PC-9 (cell line): Measurements from ENCODE around the gene ST7. TPM values are rescaled to one million over a fixed set of nuclear protein-coding genes. Genes with fewer than 3 reads are reported as not detected.

Experiments used
- BruUV-seq: library from RNA; stranded (reverse); fragments of 400-500 nt; replicated peaks from 2 replicates; lab custom pipeline; 2021; lab: Mats Ljungman, UMichigan
- CTCF ChIA-PET: fragments of 300-600 bp; sonication (Branson Sonifier 250); formaldehyde crosslinking; loops from one replicate; lab custom pipeline; 2022; ENCODE audit warnings: antibody characterized with exemption; lab: Charles Lee
- POLR2A ChIA-PET: fragments of 300-600 bp; sonication (Branson Sonifier 250); formaldehyde crosslinking; loops from one replicate; lab custom pipeline; 2022; ENCODE audit warnings: antibody characterized with exemption; ENCODE audit not compliant: unreplicated experiment; lab: Charles Lee
- DNase-seq, 2 experiments: peaks; one replicate each; pipeline versions ENCODE4 v3.0.0 to v3.0.0-alpha.2; 2015 to 2022; ENCODE audit warnings: mixed read lengths in 1 of 2
- H2AFZ ChIP-seq: fragments of 200-600 bp; sonication (generic); 2 replicates; pipeline ENCODE4 v1.8.1; 2017; ENCODE audit warnings: antibody characterized with exemption
- H3F3A ChIP-seq: fragments of 200-600 bp; sonication (generic); 2 replicates; pipeline ENCODE4 v1.8.1; 2017; ENCODE audit warnings: antibody characterized with exemption, mild to moderate bottlenecking, low read depth; ENCODE audit not compliant: insufficient read depth
- H3K27ac ChIP-seq: fragments of 200-600 bp; sonication (generic); 2 replicates; pipeline ENCODE4 v1.6.1; 2016; ENCODE audit warnings: mixed run types
- H3K27me3 ChIP-seq: fragments of 200-600 bp; sonication (generic); 2 replicates; pipeline ENCODE4 v1.6.1; 2016; ENCODE audit warnings: low read depth, mixed run types; ENCODE audit not compliant: insufficient read depth
- H3K36me3 ChIP-seq: fragments of 200-600 bp; sonication (generic); 2 replicates; pipeline ENCODE4 v1.6.1; 2016; ENCODE audit warnings: low read depth, mixed run types
- H3K4me1 ChIP-seq: fragments of 200-600 bp; sonication (generic); replicated peaks from 2 replicates; pipeline ENCODE4 v1.6.1; 2016; ENCODE audit warnings: mixed run types; ENCODE audit not compliant: insufficient read depth
- H3K4me2 ChIP-seq: fragments of 200-600 bp; sonication (generic); 2 replicates; pipeline ENCODE4 v1.6.1; 2017; ENCODE audit warnings: mixed run types
- H3K4me3 ChIP-seq: fragments of 200-600 bp; sonication (generic); 2 replicates; pipeline ENCODE4 v1.6.1; 2016; ENCODE audit warnings: mixed run types
- H3K79me2 ChIP-seq: fragments of 200-600 bp; sonication (generic); 2 replicates; pipeline ENCODE4 v1.6.1; 2017; ENCODE audit warnings: low read depth, mixed run types
- H3K9me2 ChIP-seq: fragments of 200-600 bp; sonication (generic); 2 replicates; pipeline ENCODE4 v1.8.1; 2017; ENCODE audit warnings: mild to moderate bottlenecking; ENCODE audit not compliant: insufficient read depth
- H3K9me3 ChIP-seq: fragments of 200-600 bp; sonication (generic); 2 replicates; pipeline ENCODE4 v1.8.1; 2016; ENCODE audit warnings: low read depth; ENCODE audit not compliant: insufficient read depth
- H4K20me1 ChIP-seq: fragments of 200-600 bp; sonication (generic); 2 replicates; pipeline ENCODE4 v1.8.1; 2017; ENCODE audit not compliant: insufficient read depth
- EZH2 ChIP-seq: fragments of 200-600 bp; sonication (generic); IDR thresholded peaks from 2 replicates; pipeline ENCODE4 v1.8.0; 2017; ENCODE audit warnings: antibody characterized with exemption, low read depth
- intact Hi-C: fragments of 100-400 bp; cut with micrococcal nuclease; formaldehyde crosslinking; loops from one replicate; pipeline ENCODE4 v1.10.0; 2022; ENCODE audit not compliant: unreplicated experiment
- total RNA-seq: library from RNA; stranded (reverse); gene quantifications from 2 replicates; pipeline ENCODE4 v1.2.3, GENCODE V29; 2021
- TF ChIP-seq, protein P1 (sequence below): fragments of 200-600 bp; sonication (generic); conservative IDR thresholded peaks from 2 replicates; pipeline ENCODE4 v1.6.1; 2017; ENCODE audit warnings: mixed run types, antibody characterized with exemption, mild to moderate bottlenecking, moderate library complexity

ST7 gene
- total RNA-seq, 1 experiment from 2014 or later, result 25.8 TPM

DNA sequence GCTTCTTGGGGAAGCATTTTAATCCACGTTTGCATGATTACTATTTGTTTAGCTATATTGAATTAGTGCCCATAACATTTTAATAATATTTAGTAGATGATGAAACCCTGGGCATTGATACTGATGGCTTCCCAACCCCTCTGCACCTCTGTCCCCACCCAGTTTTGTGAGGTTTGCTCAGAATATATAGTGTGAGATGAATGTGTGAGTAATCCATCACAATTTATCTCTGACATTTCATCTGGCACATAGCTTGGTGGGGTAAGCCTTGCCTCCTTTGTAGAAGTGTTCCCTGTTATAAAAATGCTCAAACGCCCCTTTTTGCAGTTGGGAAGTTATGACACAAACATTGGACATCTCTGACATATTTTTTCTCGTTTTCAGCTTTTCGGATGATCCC lies 265.4 kb downstream of the ST7 start:
- Histone ChIP-seq H3K27me3 (no peaks in the 10 kb centered on the region), H3K4me3 (no peak overlapping the region), H3F3A (no peaks in the 10 kb centered on the region), H3K4me2 (no peak overlapping the region), H3K27ac (no peak overlapping the region), H3K36me3 (no peaks in the 10 kb centered on the region), H2AFZ (no peak overlapping the region), H3K9me2 (no peaks in the 10 kb centered on the region), H3K79me2 (no peaks in the 10 kb centered on the region), H4K20me1 (no peaks in the 10 kb centered on the region), H3K9me3 (no peaks in the 10 kb centered on the region), H3K4me1 (no peaks in the 10 kb centered on the region)
- DNase-seq, result no peak
- intact Hi-C loops, result no loop called here
- POLR2A ChIA-PET, result no interaction called here
- CTCF ChIA-PET, result no interaction called here
- no TSS peak for BruUV-seq
- TF ChIP-seq, protein P1, sequence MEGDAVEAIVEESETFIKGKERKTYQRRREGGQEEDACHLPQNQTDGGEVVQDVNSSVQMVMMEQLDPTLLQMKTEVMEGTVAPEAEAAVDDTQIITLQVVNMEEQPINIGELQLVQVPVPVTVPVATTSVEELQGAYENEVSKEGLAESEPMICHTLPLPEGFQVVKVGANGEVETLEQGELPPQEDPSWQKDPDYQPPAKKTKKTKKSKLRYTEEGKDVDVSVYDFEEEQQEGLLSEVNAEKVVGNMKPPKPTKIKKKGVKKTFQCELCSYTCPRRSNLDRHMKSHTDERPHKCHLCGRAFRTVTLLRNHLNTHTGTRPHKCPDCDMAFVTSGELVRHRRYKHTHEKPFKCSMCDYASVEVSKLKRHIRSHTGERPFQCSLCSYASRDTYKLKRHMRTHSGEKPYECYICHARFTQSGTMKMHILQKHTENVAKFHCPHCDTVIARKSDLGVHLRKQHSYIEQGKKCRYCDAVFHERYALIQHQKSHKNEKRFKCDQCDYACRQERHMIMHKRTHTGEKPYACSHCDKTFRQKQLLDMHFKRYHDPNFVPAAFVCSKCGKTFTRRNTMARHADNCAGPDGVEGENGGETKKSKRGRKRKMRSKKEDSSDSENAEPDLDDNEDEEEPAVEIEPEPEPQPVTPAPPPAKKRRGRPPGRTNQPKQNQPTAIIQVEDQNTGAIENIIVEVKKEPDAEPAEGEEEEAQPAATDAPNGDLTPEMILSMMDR, result no peak
- TF ChIP-seq EZH2, result no peak

DNA sequence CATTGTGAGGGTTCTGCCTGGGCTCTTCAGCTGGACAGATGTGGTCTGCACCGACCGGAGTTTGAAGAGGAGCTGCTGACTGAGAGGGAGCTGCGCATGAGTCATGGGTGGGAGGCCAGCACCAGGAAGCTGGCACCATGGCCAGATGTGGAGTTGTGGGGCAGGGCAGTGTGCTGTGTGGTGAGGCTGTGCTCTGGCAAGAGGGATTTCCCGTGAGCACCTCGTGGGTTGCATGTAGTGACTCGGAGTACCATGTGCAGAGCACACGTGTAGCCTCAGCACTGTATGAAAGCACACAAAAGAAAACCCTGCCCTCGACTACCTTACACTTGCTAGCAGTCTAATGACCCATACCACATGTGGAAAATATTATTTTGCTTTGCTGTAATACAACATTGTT lies 266.2 kb downstream of the ST7 start:
- intact Hi-C loops, result no loop called here
- no peak overlapping the region for H3K27ac ChIP-seq
- no TSS peak for BruUV-seq
- no peaks in the 10 kb centered on the region for H3K9me2 ChIP-seq
- CTCF ChIA-PET, result no interaction called here
- H3K4me3 ChIP-seq, result no peak overlapping the region
- no peak overlapping the region for H3K4me2 ChIP-seq
- POLR2A ChIA-PET, result no interaction called here
- no peaks in the 10 kb centered on the region for H4K20me1 ChIP-seq
- no peaks in the 10 kb centered on the region for H3K4me1 ChIP-seq
- H3F3A ChIP-seq, result no peaks in the 10 kb centered on the region
- H3K79me2 ChIP-seq, result no peaks in the 10 kb centered on the region
- DNase-seq, result no peak
- H2AFZ ChIP-seq, result no peak overlapping the region
- H3K36me3 ChIP-seq, result no peaks in the 10 kb centered on the region
- TF ChIP-seq EZH2, result no peak
- TF ChIP-seq, protein P1, result no peak
- H3K27me3 ChIP-seq, result no peaks in the 10 kb centered on the region
- no peaks in the 10 kb centered on the region for H3K9me3 ChIP-seq

DNA sequence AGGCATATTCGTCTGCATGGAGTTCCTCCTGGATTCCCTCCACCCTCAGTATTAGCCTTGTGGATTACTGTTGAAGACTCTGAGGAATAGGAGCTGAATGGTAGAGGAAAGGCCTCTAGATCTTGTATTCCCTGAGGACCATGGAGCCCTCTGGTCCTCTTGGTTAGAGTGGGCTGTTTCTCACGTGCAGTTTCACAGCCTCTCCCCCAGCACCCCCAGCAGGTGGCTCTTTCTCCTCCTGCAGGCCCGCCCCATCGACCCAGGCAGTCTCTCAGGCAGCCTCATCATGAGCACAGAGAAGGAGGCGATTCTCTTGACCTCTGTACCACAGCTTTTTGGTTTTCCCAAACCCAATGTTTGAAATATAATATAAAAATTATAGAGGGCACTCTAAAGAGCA lies 267.5 kb downstream of the ST7 start:
- CTCF ChIA-PET, result no interaction called here
- H4K20me1 ChIP-seq, result no peaks in the 10 kb centered on the region
- no peaks in the 10 kb centered on the region for H3K4me1 ChIP-seq
- no peak overlapping the region for H3K4me2 ChIP-seq
- H3K4me3 ChIP-seq, result no peak overlapping the region
- no peak overlapping the region for H2AFZ ChIP-seq
- no TSS peak for BruUV-seq
- H3K27ac ChIP-seq, result no peak overlapping the region
- H3K9me2 ChIP-seq, result no peaks in the 10 kb centered on the region
- no peaks in the 10 kb centered on the region for H3K36me3 ChIP-seq
- intact Hi-C loops, result no loop called here
- H3K79me2 ChIP-seq, result no peaks in the 10 kb centered on the region
- POLR2A ChIA-PET, result no interaction called here
- no peak for TF ChIP-seq EZH2
- TF ChIP-seq, protein P1, result no peak
- H3K9me3 ChIP-seq, result no peaks in the 10 kb centered on the region
- no peaks in the 10 kb centered on the region for H3F3A ChIP-seq
- no peak for DNase-seq
- no peaks in the 10 kb centered on the region for H3K27me3 ChIP-seq
